BE2C (cell line): ENCODE data around the gene CES4A.
A peak's percentile ranks its signal among the peaks of the same experiment; 100 is the strongest.

Source experiments
- DNase-seq: peaks from one replicate; pipeline ENCODE4 v3.0.0-alpha.2; 2020
- H3K27me3 ChIP-seq: fragments of 250-450 bp; sonication (Bioruptor Pico); 2 replicates; pipeline ENCODE4 v1.5.1; 2020; ENCODE audit warnings: mild to moderate bottlenecking
- H3K36me3 ChIP-seq: fragments of 250-450 bp; sonication (Bioruptor Pico); 2 replicates; pipeline ENCODE4 v1.5.1; 2020; ENCODE audit warnings: mild to moderate bottlenecking
- H3K4me1 ChIP-seq: fragments of 250-450 bp; sonication (Bioruptor Pico); 2 replicates; pipeline ENCODE4 v1.5.1; 2020
- H3K4me3 ChIP-seq: 2 replicates; pipeline ENCODE4 v1.5.1; 2011; ENCODE audit warnings: low read depth, low read length
- H3K9me3 ChIP-seq: fragments of 250-450 bp; sonication (Bioruptor Pico); 2 replicates; pipeline ENCODE4 v1.5.1; 2020
- CTCF ChIP-seq: IDR thresholded peaks from 2 replicates; pipeline ENCODE4 v1.5.1; 2012; ENCODE audit warnings: mild to moderate bottlenecking, low read depth, low read length

Gene CES4A

DNA sequence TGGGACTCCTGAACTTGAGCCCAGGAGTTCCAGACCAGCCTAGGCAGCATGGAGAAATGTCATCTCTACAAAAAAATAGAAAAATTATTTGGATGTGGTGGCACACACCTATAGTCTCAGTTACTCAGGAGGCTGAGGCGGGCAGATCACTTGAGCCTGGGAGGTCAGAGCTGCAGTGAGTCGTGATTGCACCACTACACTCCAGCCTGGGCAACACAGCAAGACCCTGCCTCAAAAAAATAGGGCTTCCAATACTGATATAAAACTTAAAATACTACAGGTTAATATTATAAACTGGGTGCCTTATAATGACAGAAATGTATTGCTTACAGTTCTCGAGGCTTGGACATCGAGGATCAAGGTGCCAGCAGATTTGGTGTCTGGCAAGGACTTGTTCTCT lies 42.5 kb upstream of the CES4A start:
- H3K27me3 ChIP-seq, result no peaks in the 10 kb centered on the region
- no peak overlapping the region for H3K4me3 ChIP-seq
- no peaks in the 10 kb centered on the region for H3K9me3 ChIP-seq
- no peaks in the 10 kb centered on the region; the same call in 1 of the 2 replicates for H3K4me1 ChIP-seq
- no peak for DNase-seq
- H3K36me3 ChIP-seq, result peaks cover 18% of the 10 kb centered on the region
- no peak for TF ChIP-seq CTCF

- H3K9me3 ChIP-seq, result no peaks in the 10 kb centered on the region
- no peak overlapping the region for H3K4me3 ChIP-seq
- TF ChIP-seq CTCF, result no peak
- peaks cover 12% of the 10 kb centered on the region for H3K36me3 ChIP-seq
- H3K4me1 ChIP-seq, result no peaks in the 10 kb centered on the region; the same call in 1 of the 2 replicates
- no peaks in the 10 kb centered on the region for H3K27me3 ChIP-seq
- DNase-seq, result no peak
These were observed 41.8 kb upstream of the CES4A start for GRCh38 chr16:66946541-66946940.

GRCh38 chr16:66946974-66947301 lies 41.5 kb upstream of the CES4A start:
- no peak for TF ChIP-seq CTCF
- Histone ChIP-seq H3K36me3 (peaks cover 10% of the 10 kb centered on the region; the same call in 1 of the 2 replicates), H3K4me3 (no peak overlapping the region), H3K27me3 (no peaks in the 10 kb centered on the region), H3K9me3 (no peaks in the 10 kb centered on the region), H3K4me1 (no peaks in the 10 kb centered on the region; the same call in 1 of the 2 replicates)
- DNase-seq, result no peak

- peaks cover 5% of the 10 kb centered on the region; the same call in 1 of the 2 replicates for H3K36me3 ChIP-seq
- DNase-seq, result peak; percentile 78
- no peaks in the 10 kb centered on the region for H3K9me3 ChIP-seq
- TF ChIP-seq CTCF, result peak; percentile 87
- peak overlapping the region; percentile 56 for H3K4me3 ChIP-seq
- H3K27me3 ChIP-seq, result no peaks in the 10 kb centered on the region
- no peaks in the 10 kb centered on the region; the same call in 1 of the 2 replicates for H3K4me1 ChIP-seq
These were observed 40.9 kb upstream of the CES4A start for GRCh38 chr16:66947302-66948065.

DNA sequence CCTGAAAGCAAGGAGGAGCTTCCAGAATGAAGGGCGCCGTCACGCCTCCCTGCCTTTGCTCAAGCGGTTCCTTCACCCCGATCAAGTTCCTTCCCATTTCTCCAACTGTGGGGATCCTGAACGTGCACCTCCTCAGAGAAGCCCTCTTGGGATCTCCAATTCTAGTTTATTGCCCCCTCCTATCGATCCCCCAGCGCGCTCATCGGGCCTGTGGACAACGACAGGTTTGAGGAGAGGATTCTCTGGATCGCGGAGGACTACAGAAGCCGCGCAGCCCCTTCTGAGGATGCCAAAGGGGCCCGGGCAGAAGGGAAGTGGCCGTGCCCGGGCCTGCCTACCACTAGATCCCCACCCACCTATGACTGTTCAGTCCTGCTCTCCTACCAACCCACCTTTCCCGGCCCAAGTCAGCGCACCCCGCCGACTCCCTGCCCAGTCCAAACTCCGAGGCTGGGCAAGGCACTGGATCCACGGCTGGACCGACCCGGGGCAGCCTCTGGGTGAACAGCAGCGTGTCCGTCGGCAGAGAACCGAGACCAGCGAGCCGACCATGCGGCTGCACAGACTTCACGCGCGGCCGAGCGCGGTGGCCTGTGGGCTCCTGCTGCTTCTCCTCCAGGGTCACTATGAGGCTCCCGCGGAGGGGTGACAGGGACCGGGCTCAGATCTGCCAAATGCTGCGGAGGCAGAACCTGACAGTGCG lies 40.1 kb upstream of the CES4A start:
- H3K27me3 ChIP-seq, result no peaks in the 10 kb centered on the region
- no peak for DNase-seq
- H3K36me3 ChIP-seq, result peaks cover 2% of the 10 kb centered on the region; the same call in 1 of the 2 replicates
- H3K4me1 ChIP-seq, result no peaks in the 10 kb centered on the region; the same call in 1 of the 2 replicates
- TF ChIP-seq CTCF, result no peak
- H3K4me3 ChIP-seq, result peak overlapping the region; percentile 56
- no peaks in the 10 kb centered on the region for H3K9me3 ChIP-seq

DNA sequence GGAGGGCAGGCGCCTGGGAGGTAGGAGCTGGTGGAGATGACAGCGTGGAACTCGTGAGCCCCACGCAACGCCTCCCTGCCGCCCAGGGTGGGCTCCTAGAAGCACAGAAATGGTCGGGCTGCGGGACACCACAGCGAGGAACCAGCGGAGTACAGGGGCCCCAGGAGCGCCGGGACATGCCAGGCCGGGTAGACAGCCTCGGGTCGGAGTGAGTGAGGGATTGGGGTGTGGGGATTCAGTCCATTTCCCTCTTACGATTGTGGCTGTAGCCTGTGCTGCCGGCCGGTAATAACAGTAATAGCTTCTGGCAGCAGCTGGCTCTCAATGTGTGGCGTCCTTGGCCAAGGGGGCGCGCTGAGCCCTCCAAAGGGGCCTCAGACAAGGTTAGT lies 39.6 kb upstream of the CES4A start:
- no peak for TF ChIP-seq CTCF
- no peak overlapping the region for H3K4me3 ChIP-seq
- H3K9me3 ChIP-seq, result no peaks in the 10 kb centered on the region
- H3K4me1 ChIP-seq, result no peaks in the 10 kb centered on the region; the same call in 1 of the 2 replicates
- DNase-seq, result no peak
- no peaks in the 10 kb centered on the region for H3K36me3 ChIP-seq
- no peaks in the 10 kb centered on the region for H3K27me3 ChIP-seq
